GM23338 (cell line): ENCODE results near the gene LRFN4.

ENCODE experiments used
- EZH2 ChIP-seq: fragments of 200-600 bp; sonication (generic); IDR thresholded peaks from one replicate; pipeline ENCODE4 v1.8.0; 2017; ENCODE audit warnings: antibody characterized with exemption, mild to moderate bottlenecking, low read depth; ENCODE audit not compliant: unreplicated experiment
- JUNB ChIP-seq: IDR thresholded peaks from one replicate; pipeline ENCODE4 v1.6.1; 2016; ENCODE audit warnings: antibody characterized with exemption; ENCODE audit not compliant: unreplicated experiment
- TF ChIP-seq, protein P1 (sequence below): IDR thresholded peaks from one replicate; pipeline ENCODE4 v1.6.1; 2018; ENCODE audit warnings: antibody characterized with exemption; ENCODE audit not compliant: unreplicated experiment
- TF ChIP-seq, protein P2 (sequence below), 2 experiments: fragments of 200-600 bp in 1 of 2; sonication (generic) in 1 of 2; conservative IDR thresholded peaks; 2 replicates each; pipeline versions ENCODE4 v1.5.1 to v1.6.1; 2016 to 2017; ENCODE audit warnings: antibody characterized with exemption in 2 of 2, low read depth in 2 of 2, mild to moderate bottlenecking in 2 of 2, moderate library complexity in 1 of 2
- TF ChIP-seq, protein P3 (sequence below): IDR thresholded peaks from 2 replicates; pipeline ENCODE4 v1.6.1; 2016; ENCODE audit warnings: antibody characterized with exemption

DNA sequence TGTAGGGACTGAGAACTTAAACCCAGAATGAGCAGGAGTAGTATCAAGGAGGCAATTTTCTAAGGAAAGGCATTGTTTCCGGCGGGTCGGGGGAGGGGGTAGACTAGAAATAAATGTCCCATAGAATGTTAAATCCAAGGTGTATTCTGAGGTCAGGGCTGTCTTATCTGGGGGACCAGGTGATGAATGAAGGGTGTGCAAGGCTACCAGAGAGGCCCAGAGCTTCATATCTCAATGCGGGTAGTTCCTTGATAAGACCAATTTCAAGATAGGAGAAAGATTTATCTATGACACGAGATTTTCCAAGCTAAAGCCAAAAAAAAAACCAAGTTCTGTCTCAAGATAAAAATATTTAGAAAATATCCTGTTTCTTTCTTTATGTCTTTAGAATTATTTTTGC, 21.9 kb upstream of the LRFN4 start:
- TF ChIP-seq, protein P1, sequence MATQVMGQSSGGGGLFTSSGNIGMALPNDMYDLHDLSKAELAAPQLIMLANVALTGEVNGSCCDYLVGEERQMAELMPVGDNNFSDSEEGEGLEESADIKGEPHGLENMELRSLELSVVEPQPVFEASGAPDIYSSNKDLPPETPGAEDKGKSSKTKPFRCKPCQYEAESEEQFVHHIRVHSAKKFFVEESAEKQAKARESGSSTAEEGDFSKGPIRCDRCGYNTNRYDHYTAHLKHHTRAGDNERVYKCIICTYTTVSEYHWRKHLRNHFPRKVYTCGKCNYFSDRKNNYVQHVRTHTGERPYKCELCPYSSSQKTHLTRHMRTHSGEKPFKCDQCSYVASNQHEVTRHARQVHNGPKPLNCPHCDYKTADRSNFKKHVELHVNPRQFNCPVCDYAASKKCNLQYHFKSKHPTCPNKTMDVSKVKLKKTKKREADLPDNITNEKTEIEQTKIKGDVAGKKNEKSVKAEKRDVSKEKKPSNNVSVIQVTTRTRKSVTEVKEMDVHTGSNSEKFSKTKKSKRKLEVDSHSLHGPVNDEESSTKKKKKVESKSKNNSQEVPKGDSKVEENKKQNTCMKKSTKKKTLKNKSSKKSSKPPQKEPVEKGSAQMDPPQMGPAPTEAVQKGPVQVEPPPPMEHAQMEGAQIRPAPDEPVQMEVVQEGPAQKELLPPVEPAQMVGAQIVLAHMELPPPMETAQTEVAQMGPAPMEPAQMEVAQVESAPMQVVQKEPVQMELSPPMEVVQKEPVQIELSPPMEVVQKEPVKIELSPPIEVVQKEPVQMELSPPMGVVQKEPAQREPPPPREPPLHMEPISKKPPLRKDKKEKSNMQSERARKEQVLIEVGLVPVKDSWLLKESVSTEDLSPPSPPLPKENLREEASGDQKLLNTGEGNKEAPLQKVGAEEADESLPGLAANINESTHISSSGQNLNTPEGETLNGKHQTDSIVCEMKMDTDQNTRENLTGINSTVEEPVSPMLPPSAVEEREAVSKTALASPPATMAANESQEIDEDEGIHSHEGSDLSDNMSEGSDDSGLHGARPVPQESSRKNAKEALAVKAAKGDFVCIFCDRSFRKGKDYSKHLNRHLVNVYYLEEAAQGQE = no peak
- TF ChIP-seq, protein P2, sequence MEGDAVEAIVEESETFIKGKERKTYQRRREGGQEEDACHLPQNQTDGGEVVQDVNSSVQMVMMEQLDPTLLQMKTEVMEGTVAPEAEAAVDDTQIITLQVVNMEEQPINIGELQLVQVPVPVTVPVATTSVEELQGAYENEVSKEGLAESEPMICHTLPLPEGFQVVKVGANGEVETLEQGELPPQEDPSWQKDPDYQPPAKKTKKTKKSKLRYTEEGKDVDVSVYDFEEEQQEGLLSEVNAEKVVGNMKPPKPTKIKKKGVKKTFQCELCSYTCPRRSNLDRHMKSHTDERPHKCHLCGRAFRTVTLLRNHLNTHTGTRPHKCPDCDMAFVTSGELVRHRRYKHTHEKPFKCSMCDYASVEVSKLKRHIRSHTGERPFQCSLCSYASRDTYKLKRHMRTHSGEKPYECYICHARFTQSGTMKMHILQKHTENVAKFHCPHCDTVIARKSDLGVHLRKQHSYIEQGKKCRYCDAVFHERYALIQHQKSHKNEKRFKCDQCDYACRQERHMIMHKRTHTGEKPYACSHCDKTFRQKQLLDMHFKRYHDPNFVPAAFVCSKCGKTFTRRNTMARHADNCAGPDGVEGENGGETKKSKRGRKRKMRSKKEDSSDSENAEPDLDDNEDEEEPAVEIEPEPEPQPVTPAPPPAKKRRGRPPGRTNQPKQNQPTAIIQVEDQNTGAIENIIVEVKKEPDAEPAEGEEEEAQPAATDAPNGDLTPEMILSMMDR (conservative IDR thresholded peaks at IDR 0.05; ENCODE audit: low read depth in 2 of 2) = no peak
- TF ChIP-seq, protein P3, sequence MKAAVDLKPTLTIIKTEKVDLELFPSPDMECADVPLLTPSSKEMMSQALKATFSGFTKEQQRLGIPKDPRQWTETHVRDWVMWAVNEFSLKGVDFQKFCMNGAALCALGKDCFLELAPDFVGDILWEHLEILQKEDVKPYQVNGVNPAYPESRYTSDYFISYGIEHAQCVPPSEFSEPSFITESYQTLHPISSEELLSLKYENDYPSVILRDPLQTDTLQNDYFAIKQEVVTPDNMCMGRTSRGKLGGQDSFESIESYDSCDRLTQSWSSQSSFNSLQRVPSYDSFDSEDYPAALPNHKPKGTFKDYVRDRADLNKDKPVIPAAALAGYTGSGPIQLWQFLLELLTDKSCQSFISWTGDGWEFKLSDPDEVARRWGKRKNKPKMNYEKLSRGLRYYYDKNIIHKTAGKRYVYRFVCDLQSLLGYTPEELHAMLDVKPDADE = no peak
- TF ChIP-seq EZH2 = no peak
- no peak for TF ChIP-seq JUNB
